Tibial artery (tissue), 4 donors: Measurements from ENCODE around the gene GJC2.
A peak's percentile ranks its signal among the peaks of the same experiment; 100 is the strongest.
"Not testable (repeated sequence)": the region's sequence is repeated elsewhere in the genome, so short reads cannot be mapped to it uniquely, and the experiment has no call there.

Experiments used
- DNase-seq, 2 donors: peaks; one replicate each; pipeline ENCODE4 v3.0.0-alpha.2; 2019
- H3K27ac ChIP-seq, 2 donors: fragments of 200-600 bp; sonication (generic) in 1 of 2; 1 replicate in 1 of 2; 2 replicates in 1 of 2; pipeline ENCODE4 v1.5.1; 2018 to 2019; ENCODE audit warnings: mild to moderate bottlenecking in 1 of 2
- H3K27me3 ChIP-seq, 2 donors: fragments of 200-600 bp; sonication (generic) in 1 of 2; one replicate each; pipeline versions ENCODE4 v1.5.1 to v1.6.0; 2016 to 2019
- H3K36me3 ChIP-seq, 3 donors: fragments of 200-600 bp; sonication (generic) in 2 of 3; one replicate each; pipeline ENCODE4 v1.5.1; 2016 to 2019; ENCODE audit warnings: mild to moderate bottlenecking in 2 of 3
- H3K4me1 ChIP-seq, 4 donors: fragments of 200-600 bp; sonication (generic) in 2 of 4; 1 replicate in 3 of 4; 2 replicates in 1 of 4; pipeline ENCODE4 v1.5.1; 2016 to 2019
- H3K4me3 ChIP-seq, 2 donors: fragments of 200-600 bp; sonication (generic) in 1 of 2; 1 replicate in 1 of 2; 2 replicates in 1 of 2; pipeline ENCODE4 v1.5.1; 2018 to 2019; ENCODE audit warnings: mild to moderate bottlenecking in 2 of 2
- H3K9me3 ChIP-seq, 3 donors: fragments of 200-600 bp; sonication (generic) in 1 of 3; one replicate each; pipeline ENCODE4 v1.5.1; 2016 to 2019
- intact Hi-C: fragments of 100-400 bp; cut with DNase I; formaldehyde crosslinking; loops from one replicate; pipeline ENCODE4 v1.15.0; 2023; ENCODE audit warnings: low total_unique reads
- TF ChIP-seq, protein P1 (sequence below), 2 experiments: fragments of 200-600 bp in 1 of 2; fragments of 450-650 bp in 1 of 2; IDR thresholded peaks; one replicate each; pipeline ENCODE4 v1.5.1; 2017 to 2019; ENCODE audit warnings: antibody characterized with exemption in 2 of 2, mild to moderate bottlenecking in 1 of 2, moderate library complexity in 1 of 2

GJC2 gene

GRCh38 chr1:228184152-228184551 is 34.4 kb downstream of the GJC2 start:
- H3K4me1 ChIP-seq, result no peaks in the 10 kb centered on the region
- no peaks in the 10 kb centered on the region for H3K27me3 ChIP-seq
- H3K9me3 ChIP-seq, result no peaks in the 10 kb centered on the region
- intact Hi-C loops, result no loop called here
- TF ChIP-seq, protein P1, sequence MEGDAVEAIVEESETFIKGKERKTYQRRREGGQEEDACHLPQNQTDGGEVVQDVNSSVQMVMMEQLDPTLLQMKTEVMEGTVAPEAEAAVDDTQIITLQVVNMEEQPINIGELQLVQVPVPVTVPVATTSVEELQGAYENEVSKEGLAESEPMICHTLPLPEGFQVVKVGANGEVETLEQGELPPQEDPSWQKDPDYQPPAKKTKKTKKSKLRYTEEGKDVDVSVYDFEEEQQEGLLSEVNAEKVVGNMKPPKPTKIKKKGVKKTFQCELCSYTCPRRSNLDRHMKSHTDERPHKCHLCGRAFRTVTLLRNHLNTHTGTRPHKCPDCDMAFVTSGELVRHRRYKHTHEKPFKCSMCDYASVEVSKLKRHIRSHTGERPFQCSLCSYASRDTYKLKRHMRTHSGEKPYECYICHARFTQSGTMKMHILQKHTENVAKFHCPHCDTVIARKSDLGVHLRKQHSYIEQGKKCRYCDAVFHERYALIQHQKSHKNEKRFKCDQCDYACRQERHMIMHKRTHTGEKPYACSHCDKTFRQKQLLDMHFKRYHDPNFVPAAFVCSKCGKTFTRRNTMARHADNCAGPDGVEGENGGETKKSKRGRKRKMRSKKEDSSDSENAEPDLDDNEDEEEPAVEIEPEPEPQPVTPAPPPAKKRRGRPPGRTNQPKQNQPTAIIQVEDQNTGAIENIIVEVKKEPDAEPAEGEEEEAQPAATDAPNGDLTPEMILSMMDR (IDR thresholded peaks at IDR 0.05), result no peak
- H3K36me3 ChIP-seq, result no peaks in the 10 kb centered on the region
- H3K4me3 ChIP-seq, result no peak overlapping the region
- H3K27ac ChIP-seq, result no peak overlapping the region
- no peak for DNase-seq

- Histone ChIP-seq H3K27ac (no peak overlapping the region), H3K9me3 (no peaks in the 10 kb centered on the region), H3K36me3 (no peaks in the 10 kb centered on the region), H3K4me1 (no peaks in the 10 kb centered on the region), H3K27me3 (no peaks in the 10 kb centered on the region), H3K4me3 (no peak overlapping the region)
- TF ChIP-seq, protein P1 (IDR thresholded peaks at IDR 0.05), result no peak
- DNase-seq, result peak in 1 of 2 donors; percentile 31
- intact Hi-C loops, result no loop called here
These were observed 35.9 kb downstream of the GJC2 start for GRCh38 chr1:228185641-228185965.

DNA sequence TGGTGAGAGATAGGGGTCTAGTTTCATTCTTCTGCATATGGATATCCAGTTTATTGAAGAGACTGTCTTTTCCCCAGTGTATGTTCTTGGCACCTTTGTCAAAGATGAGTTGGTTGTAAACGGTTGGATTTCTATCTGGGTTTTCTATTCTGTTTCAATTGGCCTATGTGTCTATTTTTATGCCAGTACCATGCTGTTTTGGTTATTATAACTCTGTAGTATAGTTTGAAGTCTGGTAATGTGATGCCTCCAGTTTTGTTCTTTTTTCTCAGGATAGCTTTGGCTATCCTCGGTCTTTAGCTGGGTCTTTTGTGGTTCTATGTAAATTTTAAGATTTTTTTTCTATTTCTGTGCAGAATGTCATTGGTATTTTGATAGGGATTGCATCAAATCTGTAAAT is 38.5 kb downstream of the GJC2 start:
- H3K27ac ChIP-seq, H3K36me3 ChIP-seq, DNase-seq, H3K4me1 ChIP-seq, intact Hi-C loops, H3K9me3 ChIP-seq, H3K27me3 ChIP-seq, H3K4me3 ChIP-seq: not testable (repeated sequence)

DNA sequence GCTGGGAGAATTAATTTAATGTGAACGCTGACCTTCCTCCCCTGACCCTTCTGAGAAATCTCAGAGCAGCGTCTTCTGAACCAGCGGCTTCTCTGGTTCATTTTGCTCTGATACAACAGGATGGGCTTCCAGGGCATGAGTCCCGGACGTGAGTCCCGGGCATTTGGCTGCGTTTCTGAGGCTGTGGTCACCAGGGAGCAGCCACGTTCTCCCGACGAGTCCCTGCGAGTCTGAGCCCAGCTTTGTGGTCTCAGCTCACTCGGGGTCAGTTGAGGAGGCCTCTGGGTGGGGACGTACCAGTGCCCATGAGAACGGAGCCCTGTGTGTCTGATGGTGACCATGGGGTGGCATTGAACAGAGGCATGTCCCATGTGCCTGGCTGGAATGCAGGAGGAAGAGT is 40.5 kb downstream of the GJC2 start:
- peak in 1 of 2 donors; percentile 46 for DNase-seq
- no peaks in the 10 kb centered on the region for H3K27me3 ChIP-seq
- no peaks in the 10 kb centered on the region for H3K9me3 ChIP-seq
- peaks cover 0 to 4% (median 0%) of the 10 kb centered on the region in 3 donors for H3K36me3 ChIP-seq
- TF ChIP-seq, protein P1 (IDR thresholded peaks at IDR 0.05), result no peak
- H3K4me3 ChIP-seq, result no peak overlapping the region
- no peak overlapping the region for H3K27ac ChIP-seq
- intact Hi-C loops, result no loop called here
- no peaks in the 10 kb centered on the region for H3K4me1 ChIP-seq

DNA sequence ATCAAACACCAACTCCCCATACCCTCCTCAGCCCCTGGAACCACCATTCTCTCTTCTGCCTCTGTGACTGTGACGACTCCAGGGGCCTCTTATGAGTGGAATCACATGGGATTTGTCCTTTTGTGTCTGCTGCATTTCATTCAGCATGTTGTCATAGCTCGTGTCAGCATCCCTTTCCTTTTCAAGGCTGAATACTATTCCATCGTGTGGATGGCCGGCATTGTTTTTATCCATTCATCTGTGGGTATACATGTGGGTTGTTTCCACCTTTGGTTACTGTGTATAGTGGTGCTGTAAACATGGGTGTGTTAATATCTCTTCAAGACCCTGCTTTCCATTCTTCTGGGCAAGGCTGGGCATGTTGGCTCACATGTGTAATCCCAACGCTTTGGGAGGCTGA is 41.0 kb downstream of the GJC2 start:
- peaks cover 0 to 4% (median 0%) of the 10 kb centered on the region in 3 donors for H3K36me3 ChIP-seq
- no peak overlapping the region for H3K4me3 ChIP-seq
- no peak overlapping the region for H3K27ac ChIP-seq
- DNase-seq, result no peak
- TF ChIP-seq, protein P1 (IDR thresholded peaks at IDR 0.05), result no peak
- intact Hi-C loops, result no loop called here
- H3K27me3 ChIP-seq, result no peaks in the 10 kb centered on the region
- no peaks in the 10 kb centered on the region for H3K4me1 ChIP-seq
- no peaks in the 10 kb centered on the region for H3K9me3 ChIP-seq

DNA sequence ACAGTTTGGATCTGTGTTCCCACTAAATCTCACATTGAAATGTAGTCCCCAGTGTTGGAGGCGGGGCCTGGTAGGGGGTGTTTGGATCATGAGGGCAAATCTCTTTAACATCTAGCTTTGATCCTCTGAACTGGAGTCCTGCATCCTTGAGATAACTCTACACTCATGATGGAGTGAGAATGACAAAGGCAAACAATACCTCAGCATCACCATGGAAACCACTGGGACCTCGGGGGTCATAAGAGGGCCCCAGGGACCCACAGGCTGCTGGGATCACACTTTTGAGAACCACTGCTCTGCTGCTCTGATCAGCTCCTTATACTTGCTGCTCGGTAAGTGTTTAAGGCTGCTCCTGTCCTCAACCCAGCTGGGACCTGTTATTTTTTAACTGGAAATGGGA is 44.7 kb downstream of the GJC2 start:
- intact Hi-C loops, result no loop called here
- TF ChIP-seq, protein P1 (IDR thresholded peaks at IDR 0.05), result no peak
- Histone ChIP-seq H3K4me3 (no peak overlapping the region), H3K27me3 (no peaks in the 10 kb centered on the region), H3K4me1 (no peaks in the 10 kb centered on the region), H3K36me3 (peaks cover 0 to 4% (median 0%) of the 10 kb centered on the region in 3 donors), H3K9me3 (peaks cover 0 to 12% (median 4%) of the 10 kb centered on the region in 3 donors), H3K27ac (no peak overlapping the region)
- no peak for DNase-seq
